HG03196 (cell line): ENCODE results near the gene NOL4L.
"Not testable (repeated sequence)": the region's sequence is repeated elsewhere in the genome, so short reads cannot be mapped to it uniquely, and the experiment has no call there.

Experiments used
- ATAC-seq: cut with Tn5 transposase; IDR thresholded peaks from one replicate; pipeline ENCODE4 v1.9.1; 2021; ENCODE audit not compliant: unreplicated experiment

The NOL4L gene

DNA sequence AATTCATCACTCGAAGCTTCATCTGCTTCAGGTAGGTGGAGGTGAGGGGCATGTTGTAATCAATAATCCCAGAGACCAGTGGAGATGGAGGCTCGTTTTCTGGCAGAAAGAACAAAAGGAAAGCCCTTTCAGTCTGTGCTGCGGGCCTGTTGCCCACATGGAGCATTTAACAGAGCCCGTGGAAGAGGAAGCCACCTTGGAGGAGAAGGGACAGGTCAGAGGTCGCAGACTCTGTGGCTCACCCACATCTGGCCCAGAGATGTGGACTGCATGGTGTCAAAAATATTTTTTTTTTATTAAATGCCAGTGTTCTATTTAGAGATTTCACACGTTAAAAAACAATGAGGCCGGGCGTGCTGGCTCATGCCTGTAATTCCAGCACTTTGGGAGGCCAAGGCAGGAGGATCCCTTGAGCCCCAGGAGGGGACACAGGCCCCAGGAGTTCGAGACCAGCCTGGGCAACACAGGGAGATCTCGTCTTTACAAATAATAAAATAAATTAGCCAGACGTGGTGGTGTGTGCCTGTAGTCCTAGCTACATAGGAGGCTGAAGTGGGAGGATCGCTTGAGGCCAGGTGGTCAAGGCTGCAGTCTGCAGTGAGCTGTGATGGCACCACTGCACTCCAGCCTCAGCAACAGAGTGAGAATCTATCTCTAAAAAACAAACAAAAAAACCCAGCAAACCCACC is 73.6 kb downstream of the NOL4L start:
- ATAC-seq = no peak

DNA sequence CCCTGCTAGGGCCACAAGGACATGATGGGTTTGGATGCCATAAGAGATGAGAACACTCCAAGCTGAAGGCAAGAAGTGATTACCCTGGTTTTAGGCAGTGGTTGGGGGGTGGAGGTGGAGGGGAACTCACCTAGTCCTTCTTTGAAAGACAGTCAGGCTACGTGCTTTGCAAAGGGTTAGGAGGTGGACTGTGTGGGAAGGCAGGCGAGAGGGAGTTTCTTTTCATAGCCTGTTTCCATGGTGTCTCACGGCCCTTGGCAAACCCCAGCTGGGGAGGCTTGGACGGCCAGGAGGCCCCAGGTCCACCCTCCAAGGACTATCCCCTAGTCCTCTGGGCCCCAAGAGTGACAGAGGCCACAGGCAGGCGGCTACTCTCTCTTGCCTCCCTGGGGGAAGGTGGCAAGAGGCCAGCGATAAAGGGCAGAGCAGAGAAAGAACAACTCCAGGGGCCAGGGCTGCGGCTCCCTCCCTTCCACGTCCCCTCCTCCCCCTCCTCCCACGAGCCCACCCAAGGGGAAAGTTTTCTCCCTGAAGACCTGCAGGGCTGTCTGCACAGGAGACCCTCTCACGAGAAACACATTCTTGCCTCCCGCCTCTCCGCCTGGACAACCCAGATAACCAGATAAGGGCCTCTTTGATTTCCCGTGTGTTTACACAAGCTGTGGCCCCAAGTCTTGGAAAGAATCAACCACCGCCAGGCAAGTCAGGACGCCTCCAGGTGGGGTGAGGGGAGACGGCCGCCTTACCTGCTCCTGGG is 74.4 kb downstream of the NOL4L start:
- no peak for ATAC-seq

DNA sequence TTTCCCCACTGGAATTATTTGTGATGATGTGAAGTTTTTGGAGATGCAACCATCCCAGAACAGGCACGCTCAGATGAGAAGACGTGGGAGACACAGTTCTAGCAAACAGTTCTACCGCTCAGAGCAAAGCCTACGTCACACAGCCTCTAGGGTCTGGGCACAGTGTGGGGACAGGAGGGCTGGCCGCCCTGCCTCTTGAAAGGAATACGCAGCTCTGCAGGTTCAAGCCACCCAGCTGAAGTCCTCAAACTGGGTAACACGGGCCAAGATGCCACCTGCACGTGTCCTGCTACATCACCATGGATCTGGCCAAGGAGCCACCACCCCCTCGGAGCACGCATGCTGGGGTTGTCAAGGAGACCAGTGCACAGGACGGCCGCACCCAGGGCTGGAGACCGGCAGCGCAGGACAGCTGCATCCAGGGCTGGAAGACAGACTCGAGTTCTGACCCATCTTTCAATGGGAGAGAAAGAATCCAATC is 75.0 kb downstream of the NOL4L start:
- no peak for ATAC-seq

DNA sequence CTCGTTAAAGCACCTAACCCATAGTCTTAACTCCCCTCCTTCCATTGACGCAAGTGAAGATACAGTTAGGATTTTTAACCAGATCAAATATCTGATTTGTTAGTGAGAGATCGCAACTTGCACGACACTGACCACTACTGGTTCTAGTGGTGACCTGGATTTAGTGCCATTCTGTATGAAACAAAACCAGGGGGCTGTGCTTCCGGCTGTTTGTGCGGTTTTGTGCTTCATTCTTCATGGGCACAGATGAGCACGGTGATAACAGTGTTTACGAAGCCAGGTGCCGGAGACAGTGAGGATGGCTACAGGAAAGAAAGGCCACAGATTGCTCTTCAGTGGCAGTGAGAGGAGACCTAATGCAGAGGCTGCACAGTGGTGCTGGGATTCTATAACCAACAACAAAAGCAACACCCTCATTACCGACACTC is 75.5 kb downstream of the NOL4L start:
- ATAC-seq = no peak

DNA sequence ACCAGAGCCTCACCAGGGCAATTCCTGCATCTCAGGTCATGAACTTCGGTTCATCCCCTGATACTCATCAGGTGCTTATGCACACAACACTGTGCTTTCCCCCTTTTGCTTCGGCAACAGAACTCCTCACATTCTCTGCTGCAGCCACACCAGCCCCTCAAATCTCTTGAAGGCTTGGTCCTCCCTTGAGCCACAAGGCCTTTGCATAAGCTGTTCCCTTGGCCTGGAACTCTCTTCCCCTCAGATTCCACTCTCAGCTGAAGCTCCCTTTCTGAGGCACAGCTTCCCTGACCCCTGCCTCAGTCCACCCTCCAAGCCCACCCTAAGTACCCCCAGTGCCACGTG is 76.4 kb downstream of the NOL4L start:
- no peak for ATAC-seq

DNA sequence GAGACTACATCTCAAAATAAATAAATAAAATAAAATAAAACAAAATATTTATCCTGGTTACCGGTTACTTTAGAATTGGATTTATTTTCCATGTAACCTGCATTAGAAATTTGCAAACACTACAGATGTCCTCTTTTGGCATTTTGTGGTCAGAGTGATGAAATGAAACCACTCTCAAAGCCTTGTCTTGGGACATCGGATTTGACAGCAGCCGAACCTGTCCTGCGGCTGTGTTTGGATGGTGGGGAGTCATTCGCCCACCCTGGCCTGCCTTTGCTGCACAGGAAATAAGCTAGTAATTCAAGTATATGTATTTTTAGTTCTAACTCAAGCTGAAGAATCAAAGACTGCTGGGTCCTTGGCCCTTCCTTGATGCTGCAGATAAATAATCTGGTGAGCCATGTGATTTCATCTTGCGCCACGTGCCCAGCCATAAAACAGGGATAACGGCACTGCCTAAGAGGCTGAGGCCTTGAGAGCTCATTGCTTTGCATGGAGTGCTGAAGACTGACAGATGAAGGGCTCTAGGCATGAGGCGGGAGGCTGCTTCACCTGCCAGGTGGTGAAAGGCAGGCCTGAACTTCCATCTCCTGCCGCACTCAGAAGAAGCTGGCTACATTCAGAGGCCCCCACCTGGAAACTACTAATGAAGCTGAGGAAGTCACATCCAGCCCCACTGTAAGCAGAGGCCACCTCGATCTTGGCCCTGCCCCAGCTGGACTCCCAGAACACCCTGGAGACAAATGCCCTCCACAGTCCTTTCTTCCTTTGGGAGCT is 76.9 kb downstream of the NOL4L start:
- no peak for ATAC-seq

DNA sequence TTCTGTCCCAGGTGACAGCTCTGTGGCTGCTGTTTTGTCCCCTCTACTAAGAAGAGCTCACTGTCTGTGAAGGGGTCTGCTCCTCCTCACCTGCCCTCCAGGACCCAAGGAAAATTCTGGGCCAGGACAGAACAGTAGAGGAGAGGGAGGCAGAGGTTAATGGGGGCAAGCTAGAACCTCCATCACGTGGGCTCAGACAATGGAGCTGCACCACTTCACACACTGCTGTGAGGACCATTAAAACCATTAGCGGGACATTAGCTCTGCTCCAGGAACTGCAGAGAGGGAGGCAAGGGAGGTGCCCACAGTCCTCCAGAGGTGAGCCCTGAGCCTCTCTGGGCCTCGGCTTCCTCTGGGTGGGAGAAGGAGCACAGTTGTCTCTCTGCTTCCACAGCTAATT is 78.4 kb downstream of the NOL4L start:
- ATAC-seq = no peak

DNA sequence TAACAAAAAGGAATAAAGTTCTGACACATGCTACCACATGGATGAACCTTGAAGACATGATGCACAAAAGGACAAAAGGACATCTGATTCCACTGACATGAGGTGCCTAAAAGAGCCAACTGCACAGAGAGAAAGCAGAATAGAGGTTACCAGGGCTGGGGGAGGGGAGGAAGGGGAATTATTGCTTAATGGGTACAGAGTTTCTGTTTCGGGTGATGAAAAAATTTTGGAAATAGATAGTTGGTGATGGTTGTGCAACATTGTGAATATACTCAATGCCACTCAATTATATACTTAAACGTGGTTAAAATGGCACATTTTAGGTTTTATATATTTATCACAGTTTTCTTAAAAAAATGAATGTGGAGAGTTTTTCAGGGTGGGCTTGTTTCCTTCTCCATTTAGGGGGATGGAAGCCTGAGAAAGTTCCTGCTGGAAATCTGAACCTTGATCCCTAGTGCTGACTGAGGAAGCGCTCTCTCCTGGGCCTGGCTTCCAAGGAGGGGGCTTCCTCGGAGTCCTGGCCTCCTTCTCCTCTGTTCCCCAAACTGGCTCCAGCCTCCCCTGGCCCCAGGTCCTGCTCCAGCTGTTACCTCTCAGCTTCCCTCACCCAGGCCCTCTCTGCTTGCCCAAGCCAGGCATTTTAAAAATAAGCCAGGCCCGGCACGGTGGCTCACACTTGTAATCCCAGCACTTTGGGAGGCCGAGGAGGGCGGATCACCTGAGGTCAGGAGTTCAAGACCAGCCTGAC is 79.2 kb downstream of the NOL4L start:
- no peak for ATAC-seq

DNA sequence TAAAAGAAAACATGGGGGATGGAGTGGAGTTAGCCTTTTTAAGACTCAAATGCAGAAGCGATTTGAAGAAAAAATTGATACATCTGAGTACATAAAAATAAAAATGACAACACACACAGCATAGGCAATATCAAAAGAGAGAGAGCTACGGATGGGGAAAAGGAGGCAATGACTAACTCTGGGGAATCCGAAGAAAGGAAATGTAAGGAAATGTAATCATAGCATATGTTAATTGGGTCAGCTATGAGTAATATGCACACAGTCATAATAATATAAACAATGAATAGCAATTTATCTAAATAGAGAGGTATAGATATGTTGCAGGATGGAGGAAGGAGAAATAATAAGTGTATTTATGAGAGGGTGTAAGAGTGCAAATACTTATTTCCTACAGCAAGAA is 83.4 kb downstream of the NOL4L start:
- no peak for ATAC-seq

DNA sequence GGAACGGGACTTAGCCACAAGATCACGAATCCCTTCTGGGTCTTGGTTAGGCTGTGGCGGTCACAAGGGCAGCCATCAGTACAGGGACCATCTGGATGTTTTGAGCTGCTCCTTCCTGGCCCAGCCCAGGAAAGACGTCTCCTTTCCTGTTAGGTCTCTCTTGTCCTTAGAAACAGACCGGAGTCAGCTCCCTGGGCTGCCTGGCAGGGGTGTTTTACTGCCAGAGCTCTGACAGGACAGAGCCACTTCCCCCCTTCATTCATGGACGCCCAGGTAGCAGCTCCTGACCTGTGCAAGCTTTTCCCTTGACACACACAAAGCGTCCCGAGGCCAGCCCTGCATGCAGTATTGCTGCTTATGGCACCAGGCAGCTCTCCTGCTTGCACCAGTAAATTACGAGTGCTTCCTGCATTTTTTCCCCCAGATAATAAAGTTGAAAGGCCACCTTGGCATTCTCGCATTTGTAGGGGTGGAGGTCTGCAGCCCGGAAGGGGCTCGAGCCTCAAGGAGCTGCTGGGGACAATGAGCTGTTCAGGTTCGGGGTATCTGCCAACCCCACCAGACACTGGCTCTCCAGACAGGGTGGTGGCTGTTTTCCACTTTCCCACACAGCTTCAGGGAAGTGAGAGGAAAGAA is 87.4 kb downstream of the NOL4L start:
- no peak for ATAC-seq

DNA sequence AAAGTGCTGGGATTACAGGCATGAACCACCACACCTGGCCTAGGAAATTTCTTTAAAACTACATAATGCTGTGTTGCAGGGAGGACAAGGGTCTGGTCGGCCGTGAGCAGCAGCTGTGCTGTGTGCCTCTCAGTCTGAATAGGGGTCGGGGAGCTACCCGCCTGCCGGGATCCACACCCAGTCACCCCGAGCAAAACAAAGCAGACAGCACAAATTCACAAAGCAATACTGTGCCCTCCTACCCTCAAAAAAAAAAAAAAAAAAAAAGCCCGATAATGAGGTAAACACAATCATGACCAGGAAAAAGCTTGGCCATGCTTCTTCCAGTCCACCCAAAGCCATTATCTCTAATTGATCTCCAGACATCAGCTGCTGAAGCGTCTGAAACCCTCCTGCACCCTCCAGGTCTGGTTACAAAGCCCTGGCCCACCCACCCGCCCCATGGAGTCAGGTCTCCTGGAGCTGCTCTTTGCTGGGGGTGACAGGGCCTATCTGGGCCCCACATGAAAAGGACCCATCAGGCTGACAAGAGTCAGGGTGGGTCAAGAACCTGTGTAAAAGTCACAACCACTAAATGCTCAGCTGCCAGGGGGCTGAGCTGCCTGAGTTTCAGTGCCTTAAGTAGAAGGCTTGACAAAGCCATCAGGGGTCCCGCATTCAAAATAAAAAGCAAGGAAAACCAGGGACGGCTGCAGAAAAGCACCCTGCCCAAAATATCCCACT is 88.2 kb downstream of the NOL4L start:
- no peak for ATAC-seq

DNA sequence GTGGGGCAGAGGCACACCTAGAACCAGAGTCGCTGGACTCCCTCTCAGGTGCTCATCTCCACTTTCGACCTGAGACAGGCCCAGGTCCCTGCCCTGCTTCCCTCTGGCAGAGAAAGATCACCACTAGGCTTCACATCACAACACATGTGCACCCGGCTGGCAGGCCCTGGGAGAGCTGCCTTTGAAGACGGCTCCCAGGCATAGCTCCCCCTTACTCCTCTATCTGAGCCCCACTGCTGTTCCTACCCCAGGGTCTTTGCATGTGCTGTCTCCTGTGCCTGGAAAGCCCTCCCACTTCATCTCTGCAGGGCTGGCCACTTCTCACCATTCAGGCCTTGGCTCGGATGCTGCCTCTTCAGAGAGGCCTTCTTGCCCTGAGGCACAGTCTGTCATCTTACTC is 89.2 kb downstream of the NOL4L start:
- no peak for ATAC-seq

DNA sequence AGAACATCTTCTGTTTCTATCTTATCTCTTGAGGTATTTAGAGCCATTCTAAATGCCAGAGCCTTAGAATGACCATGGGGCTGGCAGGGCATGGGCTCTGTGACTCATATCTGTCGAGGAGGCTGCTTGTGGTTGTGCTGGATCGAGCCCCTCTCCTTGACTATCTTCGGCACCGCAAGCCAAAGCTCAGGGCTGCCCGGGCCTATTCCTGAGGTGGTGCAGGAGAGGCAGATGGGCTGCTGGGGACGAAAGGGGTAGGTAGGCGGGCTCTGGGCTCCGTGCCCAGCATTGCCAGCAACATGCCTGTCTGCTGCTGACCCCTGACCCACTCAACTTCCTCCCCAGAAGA is 89.9 kb downstream of the NOL4L start:
- no peak for ATAC-seq

DNA sequence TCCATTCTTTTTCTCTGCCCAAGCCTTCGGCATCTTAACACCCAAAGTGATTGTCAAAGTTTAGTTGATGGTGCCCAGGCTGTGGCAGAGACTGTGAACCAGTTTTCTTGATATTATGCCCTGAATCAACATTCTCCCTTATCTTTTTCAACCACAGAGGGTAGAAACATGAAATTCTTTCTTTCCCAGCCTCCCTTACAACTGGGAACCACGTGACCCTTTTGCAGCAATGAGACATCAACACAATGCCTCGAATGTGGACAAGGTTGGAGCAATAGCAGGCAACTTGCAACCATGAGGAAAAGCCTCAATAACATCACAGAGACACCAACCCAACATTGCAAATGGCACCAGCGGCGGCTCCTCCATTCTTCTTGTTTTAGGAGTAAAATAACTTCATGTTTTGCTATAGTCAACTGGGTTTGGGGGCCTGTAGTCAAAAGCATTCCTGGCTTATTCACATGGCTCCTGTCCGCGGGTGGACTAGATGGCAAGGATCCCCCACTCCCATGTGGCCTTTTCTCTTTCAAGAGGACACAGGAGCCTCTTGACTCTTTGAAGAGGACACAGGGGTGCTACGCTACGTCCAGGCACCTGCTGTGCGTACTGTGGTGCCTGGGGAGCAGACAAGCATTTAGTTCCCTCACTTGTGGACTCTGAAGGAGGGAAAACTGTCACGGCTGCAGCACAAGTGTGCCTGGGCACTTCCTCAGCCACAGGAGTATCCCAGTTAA is 90.5 kb downstream of the NOL4L start:
- no peak for ATAC-seq

DNA sequence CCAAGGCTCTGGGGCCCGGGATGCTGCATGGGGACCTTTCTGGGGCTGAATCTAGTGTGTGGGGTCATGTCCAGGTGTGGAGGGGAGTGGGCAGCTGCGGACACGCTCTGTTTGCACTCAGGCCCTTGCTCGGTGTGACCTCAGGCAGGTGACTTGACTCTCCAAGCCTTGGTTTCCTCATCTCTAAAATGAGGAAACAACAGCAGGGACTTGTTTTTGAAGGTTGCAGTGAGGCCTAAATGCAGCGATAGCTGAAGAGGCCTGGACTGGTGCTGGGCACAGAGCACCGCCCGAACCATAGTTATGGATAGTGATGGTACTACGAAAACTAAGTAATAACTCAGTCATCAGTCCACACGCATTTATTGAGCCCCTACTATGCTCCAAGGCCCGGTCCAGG is 91.8 kb downstream of the NOL4L start:
- no peak for ATAC-seq

DNA sequence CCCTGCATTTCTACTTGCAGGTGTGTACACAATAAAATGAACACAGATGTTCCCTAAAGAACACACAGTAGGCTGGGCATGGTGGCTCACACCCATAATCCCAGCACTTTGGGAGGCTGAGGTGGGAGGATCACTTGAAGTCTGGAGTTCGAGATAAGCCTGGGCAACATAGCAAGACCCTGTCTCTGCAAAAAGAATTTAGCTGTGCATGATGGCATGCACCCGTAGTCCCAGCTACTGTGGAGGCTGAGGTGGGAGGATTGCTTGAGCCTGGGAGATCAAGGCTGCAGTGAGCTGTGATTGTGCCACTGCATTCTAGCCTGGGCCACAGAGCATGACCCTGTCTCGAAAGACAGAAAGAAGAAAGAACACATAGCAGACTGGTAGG is 93.4 kb downstream of the NOL4L start:
- not testable (repeated sequence) for ATAC-seq

DNA sequence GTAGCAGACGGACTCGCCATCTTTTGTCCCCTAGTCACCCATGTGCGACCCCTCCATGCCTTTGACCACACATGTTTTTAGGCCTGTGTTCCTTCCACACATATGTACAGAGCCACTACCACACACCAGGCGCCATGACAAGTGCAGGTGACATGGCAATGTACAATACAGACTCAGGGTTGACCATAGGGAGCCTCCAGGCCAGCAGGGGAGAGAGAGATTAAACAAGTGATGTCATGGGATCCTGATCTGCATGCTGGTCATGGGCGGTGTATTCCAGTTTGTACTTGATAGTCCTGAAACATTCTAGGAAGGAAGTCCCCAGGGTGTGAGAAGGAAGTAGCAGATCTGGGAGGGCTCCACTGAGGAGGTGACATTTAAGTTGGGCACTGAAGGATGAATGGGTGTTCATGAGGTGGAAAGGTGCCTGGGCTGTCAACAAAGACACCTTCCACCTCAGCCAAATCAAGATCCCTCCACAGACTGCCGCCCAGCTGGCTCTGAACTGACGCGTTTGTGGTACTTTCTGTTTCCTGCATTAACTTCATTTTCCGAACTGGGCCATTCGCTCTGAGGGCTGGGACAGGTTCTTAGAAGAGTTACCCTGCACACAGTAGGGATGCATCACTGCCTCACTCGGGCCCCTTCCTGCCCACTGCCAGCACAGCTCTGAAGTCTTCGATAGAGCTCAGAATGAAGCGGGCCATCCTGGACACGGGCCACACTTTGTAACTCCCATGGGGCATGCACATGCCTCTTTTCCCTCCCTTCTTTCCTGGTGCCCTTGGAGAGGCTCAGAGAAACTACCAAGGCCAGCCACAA is 94.0 kb downstream of the NOL4L start:
- ATAC-seq = no peak

DNA sequence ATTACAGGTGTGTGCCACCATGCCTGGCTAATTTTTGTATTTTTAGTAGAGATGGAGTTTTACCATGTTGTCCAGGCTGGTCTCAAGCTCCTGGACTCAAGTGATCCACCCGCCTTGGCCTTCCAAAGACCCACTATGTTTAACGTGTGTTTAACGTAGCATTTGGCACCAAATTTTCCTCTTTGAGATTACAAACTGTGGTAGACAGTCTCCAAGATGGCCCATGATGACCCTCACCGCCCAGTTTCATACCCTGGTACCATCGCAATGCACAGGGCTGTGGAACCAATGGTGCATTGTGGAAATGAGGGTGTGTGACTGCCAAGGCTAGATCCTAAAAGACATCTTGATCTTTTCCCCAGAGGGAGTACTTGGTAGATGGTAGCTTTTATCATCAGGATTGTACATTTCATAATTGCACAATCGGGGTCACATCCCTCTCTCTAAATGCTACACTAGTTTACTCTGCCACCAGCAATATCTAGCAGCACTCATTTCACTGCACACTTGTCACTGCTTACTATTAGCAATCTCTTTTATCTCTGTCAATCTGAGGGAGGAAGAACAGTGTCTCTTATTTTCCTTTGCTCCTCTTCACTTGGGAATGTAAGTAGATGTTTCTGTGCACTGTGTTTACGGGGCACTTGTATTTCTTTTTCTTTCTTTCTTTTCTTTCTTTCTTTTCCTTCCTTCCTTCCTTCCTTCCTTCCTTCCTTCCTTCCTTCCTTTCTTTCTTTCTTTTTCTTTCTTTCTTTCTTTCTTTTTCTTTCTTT is 96.9 kb downstream of the NOL4L start:
- no peak for ATAC-seq
